Measurements from ENCODE around the gene ACVR2B.
"Not testable (repeated sequence)": the region's sequence is repeated elsewhere in the genome, so short reads cannot be mapped to it uniquely, and the experiment has no call there.

Gene ACVR2B

GRCh38 chr3:38432871-38433658 is 20.6 kb upstream of the ACVR2B start:
- peaks cover 16% of the 10 kb centered on the region for H3K36me3 ChIP-seq (replicated peaks; ENCODE audit: low read depth, low read length)
- H4K20me1 ChIP-seq (ENCODE audit: insufficient read depth, low read length); H3K9ac ChIP-seq (ENCODE audit: low read length); H3K4me2 ChIP-seq (ENCODE audit: low read length); H3K27ac ChIP-seq (ENCODE audit: low read length); H2AFZ ChIP-seq (ENCODE audit: low read depth, low read length); H3K79me2 ChIP-seq (ENCODE audit: low read length); H3K4me1 ChIP-seq (ENCODE audit: low read length); H3K4me3 ChIP-seq (ENCODE audit: low read length); H3K27me3 ChIP-seq (ENCODE audit: low read depth, low read length): not testable (repeated sequence)
- peaks cover 27% of the 10 kb centered on the region; the same call in 1 of the 2 replicates for H3K9me3 ChIP-seq (ENCODE audit: insufficient read depth, low read length)

- peaks cover 27% of the 10 kb centered on the region; the same call in 1 of the 2 replicates for H3K9me3 ChIP-seq (ENCODE audit: insufficient read depth, low read length)
- not testable (repeated sequence) for H3K27ac ChIP-seq (ENCODE audit: low read length); H3K79me2 ChIP-seq (ENCODE audit: low read length); H3K27me3 ChIP-seq (ENCODE audit: low read depth, low read length); H3K9ac ChIP-seq (ENCODE audit: low read length); H4K20me1 ChIP-seq (ENCODE audit: insufficient read depth, low read length); H3K4me2 ChIP-seq (ENCODE audit: low read length); H2AFZ ChIP-seq (ENCODE audit: low read depth, low read length); H3K4me3 ChIP-seq (ENCODE audit: low read length); H3K4me1 ChIP-seq (ENCODE audit: low read length)
- peaks cover 15% of the 10 kb centered on the region for H3K36me3 ChIP-seq (replicated peaks; ENCODE audit: low read depth, low read length)
Observed at GRCh38 chr3:38433661-38434060, 20.0 kb upstream of the ACVR2B start.

- not testable (repeated sequence) for H3K27ac ChIP-seq (ENCODE audit: low read length); H3K4me2 ChIP-seq (ENCODE audit: low read length); H3K36me3 ChIP-seq (replicated peaks; ENCODE audit: low read depth, low read length)
Observed at GRCh38 chr3:38438436-38439069, 15.1 kb upstream of the ACVR2B start.

GRCh38 chr3:38443205-38443604 is 10.5 kb upstream of the ACVR2B start:
- H2AFZ ChIP-seq (ENCODE audit: low read depth, low read length); H3K9me3 ChIP-seq (ENCODE audit: insufficient read depth, low read length); H3K36me3 ChIP-seq (replicated peaks; ENCODE audit: low read depth, low read length); H3K27me3 ChIP-seq (ENCODE audit: low read depth, low read length); H3K4me3 ChIP-seq (ENCODE audit: low read length); H3K27ac ChIP-seq (ENCODE audit: low read length); H3K9ac ChIP-seq (ENCODE audit: low read length); H4K20me1 ChIP-seq (ENCODE audit: insufficient read depth, low read length); H3K79me2 ChIP-seq (ENCODE audit: low read length); H3K4me1 ChIP-seq (ENCODE audit: low read length); H3K4me2 ChIP-seq (ENCODE audit: low read length): not testable (repeated sequence)

More at GRCh38 chr3:38438436-38439069, 15.1 kb upstream of the ACVR2B start:
- H3K79me2 ChIP-seq (ENCODE audit: low read length); H3K4me3 ChIP-seq (ENCODE audit: low read length); H3K4me1 ChIP-seq (ENCODE audit: low read length); H3K9ac ChIP-seq (ENCODE audit: low read length); H2AFZ ChIP-seq (ENCODE audit: low read depth, low read length); H4K20me1 ChIP-seq (ENCODE audit: insufficient read depth, low read length); H3K27me3 ChIP-seq (ENCODE audit: low read depth, low read length): not testable (repeated sequence)
- H3K9me3 ChIP-seq (ENCODE audit: insufficient read depth, low read length): peaks cover 14% of the 10 kb centered on the region; the same call in 1 of the 2 replicates

GRCh38 chr3:38446085-38446686 is 7.5 kb upstream of the ACVR2B start:
- Histone ChIP-seq H3K9ac (ENCODE audit: low read length) (no peak overlapping the region), H3K27ac (ENCODE audit: low read length) (no peak overlapping the region), H3K79me2 (ENCODE audit: low read length) (no peaks in the 10 kb centered on the region), H3K36me3 (replicated peaks; ENCODE audit: low read depth, low read length) (no peaks in the 10 kb centered on the region), H2AFZ (ENCODE audit: low read depth, low read length) (no peak overlapping the region), H3K4me3 (ENCODE audit: low read length) (no peak overlapping the region), H3K27me3 (ENCODE audit: low read depth, low read length) (no peaks in the 10 kb centered on the region), H3K9me3 (ENCODE audit: insufficient read depth, low read length) (0 out of 2 replicates have a peak, but pooled peaks cover 4% of the 10 kb centered on the region), H3K4me1 (ENCODE audit: low read length) (no peaks in the 10 kb centered on the region), H4K20me1 (ENCODE audit: insufficient read depth, low read length) (no peaks in the 10 kb centered on the region), H3K4me2 (ENCODE audit: low read length) (no peak overlapping the region)
- TF ChIP-seq EZH2phosphoT487 (IDR thresholded peaks at IDR 0.05; ENCODE audit: low read depth): no peak
- no peak for TF ChIP-seq CTCF (IDR thresholded peaks at IDR 0.05; ENCODE audit: low read depth, low read length)
